Esophagus squamous epithelium (tissue), 4 donors: Measurements from ENCODE around the gene ZNHIT3.
"Not testable (repeated sequence)": the region's sequence is repeated elsewhere in the genome, so short reads cannot be mapped to it uniquely, and the experiment has no call there.

Experiments used
- CTCF ChIP-seq, 6 experiments: fragments of 450-650 bp in 4 of 6; fragments of 200-600 bp in 2 of 6; sonication (generic) in 2 of 6; IDR thresholded peaks; one replicate each; pipeline ENCODE4 v1.5.1; 2016 to 2019; ENCODE audit warnings: antibody characterized with exemption in 6 of 6, mild to moderate bottlenecking in 4 of 6, moderate library complexity in 4 of 6
- POLR2A ChIP-seq, 4 donors: fragments of 450-650 bp; IDR thresholded peaks; one replicate each; pipeline ENCODE4 v1.6.1; 2017; ENCODE audit warnings: antibody characterized with exemption in 4 of 4, mild to moderate bottlenecking in 4 of 4, moderate library complexity in 3 of 4

- not testable (repeated sequence) for TF ChIP-seq CTCF, POLR2A (IDR thresholded peaks at IDR 0.05)
Measured at GRCh38 chr17:36452888-36453287, 33.6 kb upstream of the ZNHIT3 start.
